Measurements from ENCODE around the gene SOX18.

GRCh38 chr20:64082126-64082731, 32.8 kb upstream of the SOX18 start:
- TF ChIP-seq EZH2 (IDR thresholded peaks at IDR 0.05) (no peak), POLR2AphosphoS5 (IDR thresholded peaks at IDR 0.05; ENCODE audit: borderline replicate concordance, low read depth, low read length) (no peak), FOXP2 (optimal IDR thresholded peaks at IDR 0.05; ENCODE audit: control extremely low read depth, extremely low read length, insufficient read depth) (no peak)
